GM21786 (cell line): ENCODE measurements around the gene ASTN2.

Experiments used
- ATAC-seq: cut with Tn5 transposase; IDR thresholded peaks from one replicate; pipeline ENCODE4 v1.9.1; 2021; ENCODE audit not compliant: unreplicated experiment

The ASTN2 gene

GRCh38 chr9:116499986-116500871 is 914.6 kb downstream of the ASTN2 start:
- no peak for ATAC-seq

- ATAC-seq, result no peak
These were observed 915.4 kb downstream of the ASTN2 start for GRCh38 chr9:116499434-116499833.

GRCh38 chr9:116497095-116497890 is 917.6 kb downstream of the ASTN2 start:
- ATAC-seq, result no peak

GRCh38 chr9:116496167-116496566 is 918.7 kb downstream of the ASTN2 start:
- no peak for ATAC-seq

- no peak for ATAC-seq
These were observed 919.1 kb downstream of the ASTN2 start for GRCh38 chr9:116495725-116496124.

- no peak for ATAC-seq
These were observed 919.8 kb downstream of the ASTN2 start for GRCh38 chr9:116494815-116495634.

GRCh38 chr9:116493183-116493860 is 921.5 kb downstream of the ASTN2 start:
- ATAC-seq, result no peak

GRCh38 chr9:116491659-116492058 is 923.2 kb downstream of the ASTN2 start:
- no peak for ATAC-seq

GRCh38 chr9:116491219-116491618 is 923.6 kb downstream of the ASTN2 start:
- no peak for ATAC-seq

- no peak for ATAC-seq
These were observed 924.5 kb downstream of the ASTN2 start for GRCh38 chr9:116490321-116490720.

- no peak for ATAC-seq
These were observed 926.5 kb downstream of the ASTN2 start for GRCh38 chr9:116488373-116488772.

- ATAC-seq, result no peak
These were observed 930.3 kb downstream of the ASTN2 start for GRCh38 chr9:116484492-116485061.

GRCh38 chr9:116483622-116484491 is 931.0 kb downstream of the ASTN2 start:
- no peak for ATAC-seq

- no peak for ATAC-seq
These were observed 932.1 kb downstream of the ASTN2 start for GRCh38 chr9:116482740-116483139.

GRCh38 chr9:116480700-116481099 is 934.2 kb downstream of the ASTN2 start:
- ATAC-seq, result no peak

GRCh38 chr9:116479967-116480366 is 934.9 kb downstream of the ASTN2 start:
- no peak for ATAC-seq

- no peak for ATAC-seq
These were observed 935.8 kb downstream of the ASTN2 start for GRCh38 chr9:116479056-116479544.

- ATAC-seq, result no peak
These were observed 937.2 kb downstream of the ASTN2 start for GRCh38 chr9:116477584-116478141.

- no peak for ATAC-seq
These were observed 937.9 kb downstream of the ASTN2 start for GRCh38 chr9:116476935-116477381.
